B cell (primary cell): Measurements from ENCODE around the gene IGFALS. TPM values are rescaled to one million over a fixed set of nuclear protein-coding genes. Genes with fewer than 3 reads are reported as not detected.

Experiments used
- ATAC-seq: fragments of 200-7000 bp; cut with Tn5 transposase; one replicate; pipeline ENCODE4 v1.10.0; 2021; ENCODE audit warnings: low read depth, mild to moderate bottlenecking, moderate number of reproducible peaks, moderate library complexity
- CTCF ChIA-PET: fragments of 350-600 bp; sonication (Branson Sonifier 250); formaldehyde crosslinking; loops from one replicate; lab custom pipeline; 2021; ENCODE audit warnings: antibody characterized with exemption, inconsistent platforms; lab: Charles Lee
- POLR2A ChIA-PET: fragments of 350-600 bp; sonication (Branson Sonifier 250); formaldehyde crosslinking; loops from one replicate; lab custom pipeline; 2021; ENCODE audit warnings: antibody characterized with exemption; lab: Charles Lee
- DNase-seq: peaks from one replicate; pipeline ENCODE4 v3.0.0; 2013
- H2AFZ ChIP-seq: 2 replicates; pipeline ENCODE4 v1.6.1; 2012; ENCODE audit warnings: mild to moderate bottlenecking, low read depth, low read length; ENCODE audit not compliant: insufficient read depth, poor library complexity, severe bottlenecking
- H3K27ac ChIP-seq, 2 donors: 1 replicate in 1 of 2; 2 replicates in 1 of 2; pipeline ENCODE4 v1.5.1; 2012 to 2013; ENCODE audit warnings: low read length in 2 of 2, mild to moderate bottlenecking in 2 of 2, moderate library complexity in 1 of 2
- H3K27me3 ChIP-seq, 4 experiments: fragments of 200-600 bp in 1 of 4; sonication (generic) in 1 of 4; replicated peaks in 1 of 4; 1 replicate in 2 of 4; 2 replicates in 2 of 4; pipeline versions ENCODE4 v1.6.1 to v1.7.0; 2013 to 2016; ENCODE audit warnings: low read length in 3 of 4, mild to moderate bottlenecking in 2 of 4, mixed read lengths in 1 of 4, moderate library complexity in 1 of 4; ENCODE audit not compliant: insufficient read depth in 4 of 4, control insufficient read depth in 3 of 4; ENCODE audit errors: control extremely low read depth in 1 of 4
- H3K36me3 ChIP-seq, 2 experiments: replicated peaks in 1 of 2; 1 replicate in 1 of 2; 2 replicates in 1 of 2; pipeline versions ENCODE4 v1.6.1 to v1.7.1; 2013; ENCODE audit warnings: low read length in 1 of 2; ENCODE audit not compliant: insufficient read depth in 2 of 2, control insufficient read depth in 1 of 2; ENCODE audit errors: control extremely low read depth in 1 of 2, extremely low read depth in 1 of 2
- H3K4me1 ChIP-seq, 2 donors: fragments of 200-600 bp in 1 of 2; sonication (generic) in 1 of 2; 1 replicate in 1 of 2; 2 replicates in 1 of 2; pipeline versions ENCODE4 v1.5.1 to v1.6.1; 2013 to 2017; ENCODE audit warnings: low read length in 2 of 2; ENCODE audit not compliant: control insufficient read depth in 2 of 2, insufficient read depth in 2 of 2
- H3K4me2 ChIP-seq: replicated peaks from 2 replicates; pipeline ENCODE3; 2012; ENCODE audit warnings: mild to moderate bottlenecking, low read depth, low read length; ENCODE audit not compliant: poor library complexity, severe bottlenecking
- H3K4me3 ChIP-seq, 5 experiments: fragments of 200-600 bp in 1 of 5; sonication (generic) in 1 of 5; 1 replicate in 3 of 5; 2 replicates in 2 of 5; pipeline versions ENCODE4 v1.5.1 to v1.7.0; 2011 to 2016; ENCODE audit warnings: low read length in 4 of 5, mild to moderate bottlenecking in 4 of 5, low read depth in 2 of 5, control low read depth in 1 of 5, moderate library complexity in 1 of 5; ENCODE audit not compliant: insufficient read depth in 1 of 5; ENCODE audit errors: control extremely low read depth in 1 of 5, extremely low read depth in 1 of 5
- H3K79me2 ChIP-seq: fragments of 200-600 bp; sonication (generic); one replicate; pipeline ENCODE4 v1.6.0; 2016; ENCODE audit warnings: low read length; ENCODE audit not compliant: control insufficient read depth, insufficient read depth
- H3K9ac ChIP-seq: fragments of 200-600 bp; sonication (generic); 2 replicates; pipeline ENCODE4 v1.6.1; 2017; ENCODE audit warnings: mild to moderate bottlenecking, low read length, moderate library complexity
- H3K9me3 ChIP-seq, 3 donors: one replicate each; pipeline versions ENCODE4 v1.6.1 to v1.7.1; 2013; ENCODE audit warnings: low read length in 2 of 3; ENCODE audit not compliant: control insufficient read depth in 2 of 3, insufficient read depth in 1 of 3; ENCODE audit errors: control extremely low read depth in 1 of 3
- H4K20me1 ChIP-seq: 2 replicates; pipeline ENCODE4 v1.6.0; 2012; ENCODE audit warnings: mild to moderate bottlenecking, low read length; ENCODE audit not compliant: insufficient read depth, control insufficient read depth, poor library complexity, severe bottlenecking
- H3K27ac Mint-ChIP-seq: one replicate; pipeline ENCODE4 v1.8.0; 2021; ENCODE audit warnings: mixed read lengths
- H3K27me3 Mint-ChIP-seq: one replicate; pipeline ENCODE4 v1.8.0; 2021; ENCODE audit warnings: mixed read lengths
- H3K4me1 Mint-ChIP-seq: one replicate; pipeline ENCODE4 v1.8.0; 2021; ENCODE audit warnings: mixed read lengths
- H3K4me3 Mint-ChIP-seq: one replicate; pipeline ENCODE4 v1.8.0; 2021; ENCODE audit warnings: mixed read lengths
- H3K9me3 Mint-ChIP-seq: one replicate; pipeline ENCODE4 v1.8.0; 2022; ENCODE audit warnings: mixed read lengths; ENCODE audit not compliant: insufficient read depth
- EZH2 ChIP-seq: IDR thresholded peaks from 2 replicates; pipeline ENCODE4 v1.6.1; 2012; ENCODE audit warnings: borderline replicate concordance, low read depth, mild to moderate bottlenecking, moderate library complexity, low read length; ENCODE audit not compliant: insufficient read depth, poor library complexity, severe bottlenecking
- WGBS: methylation state at CpG from one replicate; pipeline ENCODE4 v1.1.5; 2013; ENCODE audit warnings: missing lambda C conversion rate; ENCODE audit not compliant: insufficient coverage; 5-methylcytosine and 5-hydroxymethylcytosine counted together
- intact Hi-C: fragments of 100-400 bp; cut with micrococcal nuclease; formaldehyde crosslinking; loops from one replicate; pipeline ENCODE4 v1.10.0; 2022
- polyA plus RNA-seq: library from polyadenylated mRNA; depleted of rRNA; stranded (reverse); fragments of >200 nt; gene quantifications from 2 replicates; pipeline ENCODE4 v1.2.3, GENCODE V29; 2012
- total RNA-seq, 2 donors: library from RNA; stranded (reverse); fragments of 120-200 nt in 1 of 2; gene quantifications; 1 replicate in 1 of 2; 2 replicates in 1 of 2; pipeline versions ENCODE4 v1.2.3 to v1.2.4, GENCODE V29; 2013 to 2022
- TF ChIP-seq, protein P1 (sequence below): fragments of 200-600 bp; IDR thresholded peaks from one replicate; pipeline ENCODE4 v1.8.0; 2022; ENCODE audit warnings: antibody characterized with exemption, mild to moderate bottlenecking

Gene IGFALS
- total and polyA plus RNA-seq, 2 donors (not counting 1 experiment from before 2014, with no cell fraction given) = 0.49 TPM; not detected in 1

DNA sequence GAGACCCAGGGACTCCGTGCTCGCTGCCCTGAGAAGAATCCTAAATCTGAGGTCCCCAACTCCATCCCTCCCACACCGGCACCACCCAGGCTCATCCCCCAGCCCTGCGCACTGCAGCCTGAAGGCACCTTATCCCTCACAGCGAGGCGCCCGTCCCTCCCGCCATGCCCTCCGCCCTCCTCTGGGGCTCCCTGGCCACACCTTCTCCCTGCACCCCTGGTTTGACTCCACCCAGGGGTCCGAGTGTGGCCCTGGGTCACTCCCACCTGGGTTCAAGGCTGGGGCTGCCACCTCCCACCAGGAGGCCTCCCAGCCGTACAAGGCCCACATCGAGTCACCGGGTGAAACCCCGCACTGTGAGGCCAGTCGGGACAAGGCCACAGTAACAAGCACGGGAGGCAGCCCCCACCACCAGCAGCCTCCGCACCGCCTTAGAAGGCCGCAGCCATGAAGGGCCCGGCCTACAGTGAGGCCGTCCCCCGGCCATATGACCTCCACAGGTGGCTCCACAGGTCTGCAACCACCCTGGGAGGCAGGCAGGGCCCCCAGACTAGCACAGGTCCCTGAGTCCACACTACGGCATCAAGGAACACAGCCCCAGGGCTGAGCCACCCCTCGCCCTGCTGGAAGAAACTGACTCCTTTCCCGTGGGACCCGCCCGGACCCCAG is 24.8 kb upstream of the IGFALS start:
- Histone ChIP-seq H3K9ac (no peak overlapping the region), H3K27me3 (no peaks in the 10 kb centered on the region), H3K27ac (no peak overlapping the region), H3K4me2 (no peak overlapping the region), H4K20me1 (peaks cover 34% of the 10 kb centered on the region), H3K36me3 (peaks cover 2 to 59% of the 10 kb centered on the region in 2 experiments), H3K4me1 (no peaks in the 10 kb centered on the region), H3K79me2 (peaks cover 27% of the 10 kb centered on the region), H3K9me3 (no peaks in the 10 kb centered on the region), H2AFZ (no peak overlapping the region), H3K4me3 (no peak overlapping the region)
- no peaks in the 10 kb centered on the region for H3K4me1 Mint-ChIP-seq
- no peaks in the 10 kb centered on the region for H3K27me3 Mint-ChIP-seq
- ChIA-PET POLR2A (no interaction called here), CTCF (no interaction called here)
- no peak overlapping the region for H3K4me3 Mint-ChIP-seq
- no peak for TF ChIP-seq EZH2
- TF ChIP-seq, protein P1, sequence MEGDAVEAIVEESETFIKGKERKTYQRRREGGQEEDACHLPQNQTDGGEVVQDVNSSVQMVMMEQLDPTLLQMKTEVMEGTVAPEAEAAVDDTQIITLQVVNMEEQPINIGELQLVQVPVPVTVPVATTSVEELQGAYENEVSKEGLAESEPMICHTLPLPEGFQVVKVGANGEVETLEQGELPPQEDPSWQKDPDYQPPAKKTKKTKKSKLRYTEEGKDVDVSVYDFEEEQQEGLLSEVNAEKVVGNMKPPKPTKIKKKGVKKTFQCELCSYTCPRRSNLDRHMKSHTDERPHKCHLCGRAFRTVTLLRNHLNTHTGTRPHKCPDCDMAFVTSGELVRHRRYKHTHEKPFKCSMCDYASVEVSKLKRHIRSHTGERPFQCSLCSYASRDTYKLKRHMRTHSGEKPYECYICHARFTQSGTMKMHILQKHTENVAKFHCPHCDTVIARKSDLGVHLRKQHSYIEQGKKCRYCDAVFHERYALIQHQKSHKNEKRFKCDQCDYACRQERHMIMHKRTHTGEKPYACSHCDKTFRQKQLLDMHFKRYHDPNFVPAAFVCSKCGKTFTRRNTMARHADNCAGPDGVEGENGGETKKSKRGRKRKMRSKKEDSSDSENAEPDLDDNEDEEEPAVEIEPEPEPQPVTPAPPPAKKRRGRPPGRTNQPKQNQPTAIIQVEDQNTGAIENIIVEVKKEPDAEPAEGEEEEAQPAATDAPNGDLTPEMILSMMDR = no peak
- intact Hi-C loops = no loop called here
- DNase-seq = no peak
- no peaks in the 10 kb centered on the region for H3K9me3 Mint-ChIP-seq
- ATAC-seq = no peak
- H3K27ac Mint-ChIP-seq = no peak overlapping the region
- 98% methylated on average over 25 of the region's 27 CpGs for WGBS

DNA sequence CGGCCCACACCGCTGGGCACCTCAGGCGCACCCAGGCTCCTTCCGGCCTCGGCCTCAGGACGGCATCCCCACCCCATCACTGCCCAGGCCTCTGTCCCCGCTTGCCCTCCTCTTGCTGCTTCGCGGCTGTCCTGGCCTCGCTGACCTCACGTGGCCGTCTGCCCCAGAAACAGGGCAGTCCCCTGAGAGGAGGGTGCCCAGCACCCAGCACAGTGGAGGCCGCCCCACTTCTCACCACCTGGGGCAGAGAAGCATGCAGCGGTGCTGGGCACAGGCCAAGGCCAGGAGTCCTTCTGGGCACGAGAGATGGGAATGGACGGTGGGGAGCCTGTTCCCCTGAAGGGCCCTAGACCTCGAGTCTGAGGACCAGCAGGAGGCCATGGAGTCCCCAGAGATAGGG is 24.2 kb upstream of the IGFALS start:
- Histone ChIP-seq H3K27ac (no peak overlapping the region), H3K4me2 (no peak overlapping the region), H4K20me1 (peaks cover 30% of the 10 kb centered on the region), H2AFZ (no peak overlapping the region), H3K36me3 (peaks cover 2 to 65% of the 10 kb centered on the region in 2 experiments), H3K9me3 (no peaks in the 10 kb centered on the region), H3K9ac (no peak overlapping the region), H3K79me2 (peaks cover 22% of the 10 kb centered on the region), H3K27me3 (no peaks in the 10 kb centered on the region), H3K4me3 (no peak overlapping the region), H3K4me1 (no peaks in the 10 kb centered on the region)
- ChIA-PET CTCF (no interaction called here), POLR2A (no interaction called here)
- intact Hi-C loops = no loop called here
- no peak for TF ChIP-seq EZH2
- TF ChIP-seq, protein P1 = no peak
- Mint-ChIP-seq H3K27ac (no peak overlapping the region), H3K4me1 (no peaks in the 10 kb centered on the region), H3K9me3 (no peaks in the 10 kb centered on the region), H3K27me3 (no peaks in the 10 kb centered on the region), H3K4me3 (no peak overlapping the region)
- DNase-seq = no peak
- 96% methylated on average over 17 of the region's 17 CpGs for WGBS
- no peak for ATAC-seq
